GM12865 (cell line): ENCODE data around the gene MTMR10.

ENCODE experiments used
- DNase-seq: peaks from one replicate; pipeline ENCODE4 v3.0.0; 2010; ENCODE audit warnings: low read depth
- H3K4me3 ChIP-seq: 2 replicates; pipeline ENCODE4 v1.5.1; 2011; ENCODE audit warnings: mild to moderate bottlenecking, low read depth, low read length, control low read depth
- CTCF ChIP-seq: IDR thresholded peaks from 2 replicates; pipeline ENCODE4 v1.5.1; 2011; ENCODE audit warnings: low read length, control low read depth, low read depth, inconsistent platforms; ENCODE audit not compliant: insufficient read depth; ENCODE audit errors: missing control alignments

Gene MTMR10

GRCh38 chr15:30962659-30963058 is 28.8 kb downstream of the MTMR10 start:
- no peak overlapping the region for H3K4me3 ChIP-seq
- DNase-seq = no peak
- no peak for TF ChIP-seq CTCF

- TF ChIP-seq CTCF = no peak
- DNase-seq = no peak
- H3K4me3 ChIP-seq = no peak overlapping the region
Observed at GRCh38 chr15:30962079-30962478, 29.3 kb downstream of the MTMR10 start.

GRCh38 chr15:30958219-30958618 is 33.2 kb downstream of the MTMR10 start:
- no peak for DNase-seq
- no peak for TF ChIP-seq CTCF
- no peak overlapping the region for H3K4me3 ChIP-seq

GRCh38 chr15:30956216-30957124 is 35.0 kb downstream of the MTMR10 start:
- no peak overlapping the region for H3K4me3 ChIP-seq
- DNase-seq = no peak
- TF ChIP-seq CTCF = no peak

GRCh38 chr15:30954674-30955073 is 36.8 kb downstream of the MTMR10 start:
- H3K4me3 ChIP-seq = no peak overlapping the region
- no peak for DNase-seq
- no peak for TF ChIP-seq CTCF

- H3K4me3 ChIP-seq = no peak overlapping the region
- DNase-seq = peak; percentile 16
Observed at GRCh38 chr15:30953731-30954378, 37.6 kb downstream of the MTMR10 start.

More at GRCh38 chr15:30953731-30954378, 37.6 kb downstream of the MTMR10 start:
- no peak for TF ChIP-seq CTCF
